ENCODE results near the gene ANP32D.

- TF ChIP-seq, protein P1, sequence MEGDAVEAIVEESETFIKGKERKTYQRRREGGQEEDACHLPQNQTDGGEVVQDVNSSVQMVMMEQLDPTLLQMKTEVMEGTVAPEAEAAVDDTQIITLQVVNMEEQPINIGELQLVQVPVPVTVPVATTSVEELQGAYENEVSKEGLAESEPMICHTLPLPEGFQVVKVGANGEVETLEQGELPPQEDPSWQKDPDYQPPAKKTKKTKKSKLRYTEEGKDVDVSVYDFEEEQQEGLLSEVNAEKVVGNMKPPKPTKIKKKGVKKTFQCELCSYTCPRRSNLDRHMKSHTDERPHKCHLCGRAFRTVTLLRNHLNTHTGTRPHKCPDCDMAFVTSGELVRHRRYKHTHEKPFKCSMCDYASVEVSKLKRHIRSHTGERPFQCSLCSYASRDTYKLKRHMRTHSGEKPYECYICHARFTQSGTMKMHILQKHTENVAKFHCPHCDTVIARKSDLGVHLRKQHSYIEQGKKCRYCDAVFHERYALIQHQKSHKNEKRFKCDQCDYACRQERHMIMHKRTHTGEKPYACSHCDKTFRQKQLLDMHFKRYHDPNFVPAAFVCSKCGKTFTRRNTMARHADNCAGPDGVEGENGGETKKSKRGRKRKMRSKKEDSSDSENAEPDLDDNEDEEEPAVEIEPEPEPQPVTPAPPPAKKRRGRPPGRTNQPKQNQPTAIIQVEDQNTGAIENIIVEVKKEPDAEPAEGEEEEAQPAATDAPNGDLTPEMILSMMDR (IDR thresholded peaks at IDR 0.05), result no peak
- TF ChIP-seq POLR2A (IDR thresholded peaks at IDR 0.05), result no peak
These were observed 10.6 kb downstream of the ANP32D start for GRCh38 chr12:48482930-48483329.

All from breast epithelium (tissue), 3 donors.